NCI-H2227 (cell line): ENCODE data around the gene ADAM29.
A peak's percentile ranks its signal among the peaks of the same experiment; 100 is the strongest.
"Not testable (repeated sequence)": the region's sequence is repeated elsewhere in the genome, so short reads cannot be mapped to it uniquely, and the experiment has no call there.

Experiments used
- DNase-seq: peaks from one replicate; lab custom pipeline; 2025; ENCODE audit not compliant: unreplicated experiment; lab: John Stamatoyannopoulos, UW

ADAM29 gene

GRCh38 chr4:174918058-174918457 is at the start of gene ADAM29:
Gene ADAM29 (plus strand): TSS chr4:174918358. CDS start chr4:174975526, 57,168 bp downstream.
- no peak for DNase-seq

DNA sequence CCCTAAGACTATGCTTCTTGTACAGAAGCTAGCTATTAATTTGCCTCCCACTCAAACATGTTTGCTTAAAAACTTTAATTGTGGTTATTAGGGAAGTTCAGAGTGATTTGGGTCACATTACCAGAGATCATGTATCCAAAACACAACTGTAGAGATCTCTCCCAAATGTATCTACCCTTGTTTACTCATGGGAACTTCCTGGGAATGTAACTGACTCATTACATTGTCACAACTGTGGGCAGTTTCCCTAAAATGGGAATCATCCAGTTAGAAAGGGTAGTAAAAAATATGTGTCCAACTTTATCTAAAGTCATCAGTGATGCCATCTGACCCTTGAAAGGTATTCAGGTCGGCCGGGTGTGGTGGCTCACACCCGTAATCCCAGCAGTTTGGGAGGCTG is 48.8 kb upstream of the ADAM29 start:
- no peak for DNase-seq

DNA sequence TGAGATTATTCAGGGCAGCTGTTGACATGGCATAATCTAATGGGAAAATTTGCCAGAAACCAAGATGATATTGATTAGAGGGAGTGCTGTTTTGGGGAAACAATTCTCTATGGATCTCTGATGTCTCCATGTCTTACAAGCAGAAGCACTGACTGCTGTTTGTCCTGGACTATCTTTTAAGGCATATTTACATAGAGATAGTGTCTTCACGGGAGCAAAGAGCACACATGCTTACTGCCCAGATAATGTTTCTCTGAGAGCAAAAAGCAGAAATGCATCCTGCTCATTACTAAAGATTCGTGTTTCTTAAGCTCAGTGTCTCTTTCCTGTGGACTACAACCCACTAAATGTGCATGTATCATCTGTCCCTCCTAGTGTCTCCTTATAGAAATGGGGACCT is 47.8 kb upstream of the ADAM29 start:
- DNase-seq, result no peak

- no peak for DNase-seq
Measured at GRCh38 chr4:174871407-174871806, 46.8 kb upstream of the ADAM29 start.

- not testable (repeated sequence) for DNase-seq
Measured at GRCh38 chr4:174873146-174873545, 45.0 kb upstream of the ADAM29 start.

DNA sequence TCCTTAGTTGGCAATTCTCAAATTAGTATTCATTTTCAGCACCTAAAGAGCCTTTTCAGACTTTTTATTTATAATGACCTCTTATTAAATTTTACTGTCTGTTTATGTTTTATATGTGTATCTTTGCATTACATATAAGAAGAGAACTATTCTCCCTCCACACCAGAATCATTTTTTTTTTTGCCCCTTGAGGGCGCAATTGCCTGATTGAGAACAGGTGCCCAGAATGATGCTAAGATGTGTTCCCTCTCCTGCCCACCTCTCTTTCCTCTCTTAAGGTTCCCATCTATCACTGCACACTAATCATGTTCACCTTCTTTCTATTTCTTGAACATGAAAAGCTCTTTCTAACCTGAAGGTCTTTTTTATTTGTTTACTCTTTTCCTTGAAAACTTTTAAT is 44.2 kb upstream of the ADAM29 start:
- peak; percentile 66 for DNase-seq

DNA sequence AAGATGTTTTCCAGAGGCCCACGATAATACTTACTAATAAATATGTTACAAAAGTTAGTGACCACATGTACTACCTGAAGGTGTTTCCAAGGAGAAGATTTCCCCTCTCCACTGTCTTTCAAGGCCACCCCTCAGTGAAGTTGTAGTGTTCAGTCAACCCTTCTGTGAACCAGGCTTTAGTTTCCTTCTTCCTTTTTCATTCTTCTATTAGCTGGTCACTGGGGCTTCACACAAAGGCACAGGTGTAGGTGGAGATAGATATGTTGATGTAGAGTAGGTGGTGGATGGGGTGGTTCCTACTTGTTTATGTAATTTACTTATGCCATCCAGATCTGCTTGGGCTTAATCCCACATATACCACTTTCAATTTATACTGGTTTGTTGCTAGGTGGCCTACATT is 43.3 kb upstream of the ADAM29 start:
- no peak for DNase-seq

DNA sequence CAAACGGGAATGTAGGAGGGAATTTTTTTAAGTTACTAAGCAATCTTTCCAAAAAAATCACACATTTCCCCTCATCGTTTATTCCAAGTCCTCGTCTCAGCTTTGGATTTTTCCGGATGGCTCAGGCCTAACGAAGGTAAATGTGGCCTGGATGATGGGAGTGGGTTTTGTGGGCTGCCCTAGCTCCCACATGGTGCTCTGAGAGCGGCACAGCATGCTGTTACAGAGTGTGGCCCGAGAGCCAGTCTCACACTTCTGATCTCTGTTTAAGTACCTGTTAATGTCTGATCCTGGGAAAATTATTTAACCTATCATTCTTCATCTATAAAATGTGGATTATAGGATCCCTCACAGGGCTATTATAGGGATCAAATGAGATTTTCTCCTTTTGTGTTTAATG is 38.2 kb upstream of the ADAM29 start:
- DNase-seq, result no peak

DNA sequence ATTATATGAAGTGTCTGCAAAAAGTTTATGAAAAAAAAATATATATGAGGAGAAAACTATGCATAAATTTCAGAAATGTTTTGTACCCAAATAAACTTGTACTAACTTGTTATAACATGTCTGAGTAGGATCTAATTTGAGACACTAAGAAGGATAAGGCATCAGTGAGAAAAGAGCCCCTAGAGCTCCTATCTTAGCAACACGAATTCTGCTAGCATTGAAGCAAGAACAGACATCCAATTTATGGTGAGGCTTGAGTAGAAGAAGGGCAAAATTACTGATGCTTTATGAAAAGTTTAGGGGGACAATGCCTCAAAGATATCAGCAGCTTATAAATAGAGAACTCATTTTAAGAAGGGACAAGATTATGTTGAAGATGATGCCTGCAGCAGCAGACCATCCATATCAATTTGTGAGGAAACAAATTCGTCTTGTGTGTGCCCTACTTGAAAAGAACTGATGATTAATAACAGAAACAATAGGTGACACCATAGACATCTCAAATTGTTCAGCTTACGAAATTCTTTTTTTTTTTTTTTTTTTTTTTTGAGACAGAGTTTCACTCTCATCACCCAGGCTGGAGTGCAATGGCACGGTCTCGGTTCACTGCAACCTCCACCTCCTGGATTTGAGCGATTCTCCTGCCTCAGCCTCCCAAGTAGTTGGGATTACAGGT is 35.7 kb upstream of the ADAM29 start:
- no peak for DNase-seq

- DNase-seq, result no peak
Measured at GRCh38 chr4:174907508-174907907, 10.7 kb upstream of the ADAM29 start.

- DNase-seq, result no peak
Measured at GRCh38 chr4:174910271-174910670, 7.9 kb upstream of the ADAM29 start.

- DNase-seq, result no peak
Measured at GRCh38 chr4:174912919-174913543, 5.1 kb upstream of the ADAM29 start.

DNA sequence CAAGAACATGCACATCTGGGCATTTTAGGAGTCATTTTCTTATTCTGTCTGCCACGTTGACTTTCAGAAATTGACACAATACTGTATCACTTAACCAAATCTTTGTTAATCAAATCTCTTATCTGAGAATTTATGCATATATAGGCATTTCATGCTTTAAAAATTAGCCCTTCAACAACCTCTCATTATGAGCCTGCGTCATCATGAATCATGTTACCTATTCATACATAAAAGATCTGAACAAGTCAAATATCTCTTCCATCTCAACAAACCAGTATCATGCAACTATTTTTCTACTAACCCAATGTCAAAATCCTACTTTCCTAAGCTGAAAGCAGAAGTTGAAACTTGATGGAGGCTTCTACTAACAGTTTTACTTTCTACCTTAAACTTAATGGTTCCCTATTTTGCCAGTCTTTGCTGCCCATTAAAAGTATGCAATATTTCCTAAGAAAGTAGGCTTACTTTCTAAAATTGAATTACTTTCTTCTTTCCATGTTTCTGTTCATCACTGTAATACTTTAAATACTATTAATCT is 1.8 kb downstream of the ADAM29 start:
- DNase-seq, result no peak

GRCh38 chr4:174926958-174927357 is 8.8 kb downstream of the ADAM29 start:
- no peak for DNase-seq

DNA sequence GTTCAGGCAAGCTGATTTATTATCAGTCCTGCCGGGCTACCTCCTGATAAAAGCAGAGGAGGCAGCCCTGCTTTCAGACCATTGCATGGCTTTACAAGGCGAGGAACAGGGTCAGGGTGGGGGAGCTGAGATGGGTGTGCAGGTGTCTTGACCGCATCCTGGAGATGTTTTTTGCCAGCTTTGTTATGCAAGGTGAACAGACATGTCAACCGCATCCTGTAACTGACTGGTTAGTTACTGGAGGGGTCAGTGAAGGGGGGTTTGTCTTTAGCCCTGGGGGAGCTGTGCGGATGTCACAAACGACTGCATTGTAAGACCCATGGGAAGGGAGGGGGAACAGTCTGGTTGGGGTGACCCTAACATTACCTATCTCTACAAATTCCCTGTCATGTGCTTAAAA is 10.0 kb downstream of the ADAM29 start:
- no peak for DNase-seq

DNA sequence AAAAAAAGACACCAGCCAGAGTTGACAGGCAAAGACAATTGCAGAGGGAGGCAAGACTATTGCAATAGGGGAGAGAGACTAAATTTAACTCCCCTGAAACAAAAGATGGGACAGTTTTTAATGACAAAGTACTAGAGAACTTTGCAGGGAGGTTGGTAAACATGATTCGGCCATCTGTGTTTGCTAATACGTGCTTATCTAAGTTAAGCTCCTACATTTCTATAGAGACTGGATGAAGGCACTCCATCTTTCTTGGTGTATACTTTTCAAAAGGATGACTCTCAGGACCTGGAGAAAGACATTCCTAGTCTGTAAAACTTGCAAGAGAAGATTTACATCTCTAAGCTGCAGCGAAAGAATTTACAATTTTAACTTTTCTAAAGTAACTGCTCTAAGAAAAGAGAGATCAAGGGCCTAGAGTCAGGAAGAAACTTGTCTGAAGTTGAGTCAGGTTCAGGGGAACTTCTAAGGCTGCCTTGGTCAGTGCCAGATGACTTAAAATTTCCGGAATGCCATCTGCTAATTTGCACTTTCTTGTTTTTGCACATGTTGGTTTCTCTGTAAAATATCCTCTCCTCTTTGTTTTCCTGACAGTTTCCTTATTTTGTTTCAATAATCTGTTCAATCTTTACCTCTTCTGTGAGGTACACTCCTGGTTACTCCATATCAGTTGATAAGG is 10.6 kb downstream of the ADAM29 start:
- no peak for DNase-seq

DNA sequence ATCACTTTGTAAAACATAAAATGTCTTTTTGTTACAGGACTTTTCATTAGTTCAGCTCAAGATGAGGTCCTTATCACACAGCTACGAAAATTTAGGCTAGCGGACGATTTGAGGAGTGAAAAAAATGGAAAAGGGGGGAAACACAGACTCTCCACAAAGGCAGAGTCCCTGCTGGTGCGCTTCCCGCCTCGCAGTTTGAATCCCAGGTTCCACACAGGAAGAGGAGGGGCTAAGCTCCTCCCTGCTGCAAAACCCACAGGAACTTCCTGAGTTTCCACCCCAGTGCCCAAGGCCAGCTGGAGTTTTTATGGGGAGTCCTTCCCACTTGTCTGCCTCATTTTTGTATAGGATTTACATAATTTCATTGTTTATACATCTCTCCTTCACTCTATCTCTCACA is 11.2 kb downstream of the ADAM29 start:
- no peak for DNase-seq

DNA sequence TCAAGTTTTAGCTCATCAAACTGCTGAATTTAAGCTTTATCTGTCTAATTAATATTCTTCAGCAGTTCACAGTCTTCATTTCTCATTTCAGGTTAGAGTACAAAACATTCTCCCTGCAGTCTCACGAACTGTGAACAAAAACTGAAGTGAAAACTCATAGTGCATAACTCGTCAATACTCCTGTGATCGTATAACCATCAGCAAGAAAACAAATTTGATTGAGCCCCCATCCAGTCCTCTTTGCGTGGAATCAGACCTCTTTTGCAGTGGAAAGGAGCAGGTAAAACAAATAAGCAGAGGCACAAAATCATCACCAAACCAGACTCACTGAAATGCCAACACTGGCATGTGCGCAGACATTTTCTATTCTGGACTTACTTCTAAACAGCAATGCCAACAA is 12.7 kb downstream of the ADAM29 start:
- no peak for DNase-seq

DNA sequence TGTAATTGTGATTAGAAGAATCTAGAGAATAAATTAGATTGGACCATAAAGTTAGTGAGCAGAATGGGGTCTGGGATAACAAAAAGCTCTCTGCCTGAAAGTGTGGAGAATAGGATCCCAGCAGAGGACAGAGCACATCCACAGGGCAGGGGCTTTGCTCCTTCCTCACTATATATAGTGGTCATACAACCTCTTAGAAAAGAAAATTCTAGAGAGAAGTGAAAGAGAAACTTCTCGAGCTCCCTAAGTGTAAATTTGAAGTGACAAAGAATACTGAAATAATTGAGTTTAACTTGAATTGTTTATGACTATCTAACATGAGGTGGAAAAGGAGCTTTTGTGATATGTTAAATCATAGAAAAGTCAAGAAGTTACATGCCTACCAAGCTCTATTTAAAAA is 14.9 kb downstream of the ADAM29 start:
- no peak for DNase-seq

DNA sequence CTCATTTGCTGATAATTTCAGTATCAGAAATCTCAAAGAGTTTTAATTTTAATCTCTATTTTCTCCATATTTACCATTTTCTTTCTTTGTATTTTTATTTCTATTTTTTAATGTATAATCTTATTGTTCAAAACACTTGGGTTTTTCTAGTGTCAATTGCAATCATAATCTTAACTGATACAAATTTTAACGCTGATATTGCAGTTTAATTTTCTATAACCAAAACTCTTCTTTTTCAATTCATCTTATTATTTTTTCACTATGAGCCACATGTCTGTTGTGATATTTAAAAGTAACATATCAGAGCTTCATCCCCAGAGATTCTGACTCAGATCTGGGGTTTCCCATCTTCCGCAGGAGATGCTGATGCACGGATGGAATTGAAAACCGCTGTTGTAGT is 16.2 kb downstream of the ADAM29 start:
- DNase-seq, result no peak

GRCh38 chr4:174935607-174936006 is 17.4 kb downstream of the ADAM29 start:
- DNase-seq, result peak; percentile 23

DNA sequence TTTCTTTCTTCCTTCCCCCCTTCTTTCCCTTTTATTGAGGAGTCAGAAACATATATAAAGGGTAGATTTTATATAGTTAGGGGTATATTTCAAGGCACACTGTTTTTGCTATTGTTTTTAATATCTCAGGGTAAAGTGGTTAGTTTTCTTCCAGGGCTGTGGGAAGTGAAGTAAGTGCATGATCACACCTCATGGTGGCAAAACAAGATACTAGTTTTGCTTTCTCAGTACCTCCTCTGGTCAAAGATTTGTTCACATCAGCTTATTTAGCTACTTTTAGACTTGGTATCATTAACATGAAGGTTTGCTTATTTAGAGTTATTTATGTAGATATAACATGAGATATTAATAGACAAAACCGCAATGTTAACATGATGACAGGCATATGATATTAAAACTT is 21.8 kb downstream of the ADAM29 start:
- DNase-seq, result no peak
